EL (cell line): ENCODE measurements around the gene PLPP3.
"Not testable (repeated sequence)": the region's sequence is repeated elsewhere in the genome, so short reads cannot be mapped to it uniquely, and the experiment has no call there.

Source experiments
- DNase-seq: peaks from one replicate; pipeline ENCODE4 v3.0.0-alpha.2; 2016

PLPP3 gene

GRCh38 chr1:56578963-56579875 lies at the start of gene PLPP3:
Gene PLPP3 (minus strand): TSS chr1:56579563. CDS start chr1:56579016, 547 bp downstream.
- peak; percentile 92 for DNase-seq

GRCh38 chr1:56627636-56628039 lies 48.3 kb upstream of the PLPP3 start:
- DNase-seq: peak; percentile 11

- DNase-seq: no peak
Measured at GRCh38 chr1:56627019-56627635, 47.8 kb upstream of the PLPP3 start.

- peak; percentile 55 for DNase-seq
Measured at GRCh38 chr1:56626546-56626945, 47.2 kb upstream of the PLPP3 start.

GRCh38 chr1:56625819-56626440 lies 46.6 kb upstream of the PLPP3 start:
- DNase-seq: no peak

GRCh38 chr1:56617141-56617540 lies 37.8 kb upstream of the PLPP3 start:
- DNase-seq: peak; percentile 21

GRCh38 chr1:56610770-56611169 lies 31.4 kb upstream of the PLPP3 start:
- DNase-seq: not testable (repeated sequence)

- not testable (repeated sequence) for DNase-seq
Measured at GRCh38 chr1:56610097-56610496, 30.7 kb upstream of the PLPP3 start.

- not testable (repeated sequence) for DNase-seq
Measured at GRCh38 chr1:56595397-56596191, 16.2 kb upstream of the PLPP3 start.

GRCh38 chr1:56591909-56592308 lies 12.5 kb upstream of the PLPP3 start:
- DNase-seq: no peak

- peak; percentile 19 for DNase-seq
Measured at GRCh38 chr1:56590520-56591011, 11.2 kb upstream of the PLPP3 start.

GRCh38 chr1:56589369-56589768 lies 10.0 kb upstream of the PLPP3 start:
- DNase-seq: no peak

GRCh38 chr1:56586502-56586901 lies 7.1 kb upstream of the PLPP3 start:
- DNase-seq: no peak

GRCh38 chr1:56585985-56586384 lies 6.6 kb upstream of the PLPP3 start:
- DNase-seq: peak; percentile 43

- peak; percentile 65 for DNase-seq
Measured at GRCh38 chr1:56584910-56585528, 5.7 kb upstream of the PLPP3 start.

GRCh38 chr1:56583957-56584468 lies 4.7 kb upstream of the PLPP3 start:
- DNase-seq: no peak

GRCh38 chr1:56580771-56581170 lies 1.4 kb upstream of the PLPP3 start:
- no peak for DNase-seq

GRCh38 chr1:56578138-56578962 lies 1.0 kb downstream of the PLPP3 start:
- DNase-seq: peak; percentile 68

- DNase-seq: peak; percentile 36
Measured at GRCh38 chr1:56577406-56578137, 1.8 kb downstream of the PLPP3 start.

- DNase-seq: peak; percentile 51
Measured at GRCh38 chr1:56576880-56577405, 2.4 kb downstream of the PLPP3 start.
